ENCODE data around the gene PDGFRB.

- TF ChIP-seq ZNF776 (tag by site-specific recombination; IDR thresholded peaks at IDR 0.05; ENCODE audit: borderline replicate concordance) = no peak
- no peak for TF ChIP-seq ZNF785 (tag by site-specific recombination; IDR thresholded peaks at IDR 0.05)
- no peak for TF ChIP-seq ZNF449 (tag by site-specific recombination; IDR thresholded peaks at IDR 0.05)
- TF ChIP-seq CTCF (tag by site-specific recombination; IDR thresholded peaks at IDR 0.05) = no peak
- TF ChIP-seq ZNF792 (tag by site-specific recombination; IDR thresholded peaks at IDR 0.05) = no peak
- no peak for TF ChIP-seq MZF1 (tag by site-specific recombination; IDR thresholded peaks at IDR 0.05; ENCODE audit: borderline replicate concordance)
- TF ChIP-seq ZNF274 (IDR thresholded peaks at IDR 0.05; ENCODE audit: low read length) = no peak
- TF ChIP-seq ZNF274 (tag by site-specific recombination; IDR thresholded peaks at IDR 0.05; ENCODE audit: borderline replicate concordance) = no peak
- TF ChIP-seq ZNF184 (tag by site-specific recombination; IDR thresholded peaks at IDR 0.05) = no peak
- no peak for TF ChIP-seq ZNF302 (tag by site-specific recombination; IDR thresholded peaks at IDR 0.05; ENCODE audit: low read depth)
- TF ChIP-seq ZSCAN30 (tag by site-specific recombination; IDR thresholded peaks at IDR 0.05) = no peak
- TF ChIP-seq ZNF423 (tag by site-specific recombination; IDR thresholded peaks at IDR 0.05) = no peak
- TF ChIP-seq ZNF26 (tag by site-specific recombination; IDR thresholded peaks at IDR 0.05) = no peak
Measured at GRCh38 chr5:150156540-150156939, 895 bp upstream of the PDGFRB start.

Measured in HEK293 (cell line).